H9 (cell line): ENCODE data around the gene IFIT1. TPM values are rescaled to one million over a fixed set of nuclear protein-coding genes. Genes with fewer than 3 reads are reported as not detected.

Experiments used
- DNase-seq: peaks from one replicate; pipeline ENCODE4 v3.0.0-alpha.2; 2017
- H2AFZ ChIP-seq: one replicate; pipeline ENCODE4 v1.6.1; 2013; ENCODE audit warnings: mild to moderate bottlenecking, low read length, control low read depth, moderate library complexity
- H2AK5ac ChIP-seq: 2 replicates; pipeline ENCODE4 v1.6.1; 2013; ENCODE audit warnings: low read length, control low read depth, mixed read lengths; ENCODE audit not compliant: insufficient read length
- H2BK120ac ChIP-seq: one replicate; pipeline ENCODE4 v1.6.1; 2013; ENCODE audit warnings: low read depth, mild to moderate bottlenecking, low read length, control low read depth, inconsistent platforms; ENCODE audit not compliant: poor library complexity, severe bottlenecking
- H2BK12ac ChIP-seq: 2 replicates; pipeline ENCODE4 v1.6.1; 2013; ENCODE audit warnings: low read length, control low read depth, mixed read lengths, low read depth; ENCODE audit not compliant: insufficient read length
- H2BK15ac ChIP-seq: 2 replicates; pipeline ENCODE4 v1.6.1; 2013; ENCODE audit warnings: low read depth, low read length, control low read depth
- H2BK20ac ChIP-seq: one replicate; pipeline ENCODE4 v1.6.1; 2013; ENCODE audit warnings: low read depth, mild to moderate bottlenecking, low read length, control low read depth, inconsistent platforms; ENCODE audit not compliant: poor library complexity, severe bottlenecking
- H2BK5ac ChIP-seq: 2 replicates; pipeline ENCODE4 v1.6.1; 2013; ENCODE audit warnings: low read length, control low read depth, mixed read lengths; ENCODE audit not compliant: insufficient read length
- H3K14ac ChIP-seq: 2 replicates; pipeline ENCODE4 v1.6.1; 2013; ENCODE audit warnings: low read length, control low read depth; ENCODE audit not compliant: insufficient read depth
- H3K18ac ChIP-seq: 2 replicates; pipeline ENCODE4 v1.6.1; 2013; ENCODE audit warnings: low read depth, mild to moderate bottlenecking, mixed read lengths, low read length, control low read depth; ENCODE audit not compliant: insufficient read length
- H3K23ac ChIP-seq: 2 replicates; pipeline ENCODE4 v1.6.1; 2013; ENCODE audit warnings: low read length, control low read depth, mixed read lengths, low read depth; ENCODE audit not compliant: insufficient read length
- H3K23me2 ChIP-seq: 2 replicates; pipeline ENCODE4 v1.6.1; 2013; ENCODE audit warnings: low read depth, mild to moderate bottlenecking, mixed read lengths, low read length, control low read depth; ENCODE audit not compliant: insufficient read length, poor library complexity, severe bottlenecking
- H3K27ac ChIP-seq: 2 replicates; pipeline ENCODE4 v1.5.1; 2013; ENCODE audit warnings: low read length, control low read depth, mixed read lengths, low read depth; ENCODE audit not compliant: insufficient read length
- H3K27me3 ChIP-seq: 2 replicates; pipeline ENCODE4 v1.6.1; 2013; ENCODE audit warnings: low read length, control low read depth, inconsistent platforms; ENCODE audit not compliant: insufficient read depth
- H3K4ac ChIP-seq: 2 replicates; pipeline ENCODE4 v1.6.1; 2013; ENCODE audit warnings: low read depth, mild to moderate bottlenecking, control low read depth, inconsistent platforms, low read length, moderate library complexity
- H3K4me1 ChIP-seq: 2 replicates; pipeline ENCODE4 v1.6.1; 2013; ENCODE audit warnings: low read length, control low read depth, inconsistent platforms; ENCODE audit not compliant: insufficient read depth
- H3K4me2 ChIP-seq: 2 replicates; pipeline ENCODE4 v1.6.1; 2013; ENCODE audit warnings: low read length, control low read depth, mixed read lengths; ENCODE audit not compliant: insufficient read length, insufficient read depth
- H3K56ac ChIP-seq: 2 replicates; pipeline ENCODE4 v1.6.1; 2013; ENCODE audit warnings: low read depth, mild to moderate bottlenecking, mixed read lengths, low read length, control low read depth; ENCODE audit not compliant: insufficient read length
- H3K79me1 ChIP-seq: 2 replicates; pipeline ENCODE4 v1.6.1; 2013; ENCODE audit warnings: low read depth, mild to moderate bottlenecking, moderate library complexity, low read length, control low read depth, inconsistent platforms; ENCODE audit not compliant: insufficient read depth, poor library complexity, severe bottlenecking
- H3K79me2 ChIP-seq: 2 replicates; pipeline ENCODE4 v1.6.1; 2013; ENCODE audit warnings: low read length, control low read depth, inconsistent platforms; ENCODE audit not compliant: insufficient read depth
- H3K9ac ChIP-seq: 2 replicates; pipeline ENCODE4 v1.6.1; 2013; ENCODE audit warnings: low read length, control low read depth, mixed read lengths; ENCODE audit not compliant: insufficient read length; ENCODE audit errors: extremely low read depth
- H3K9me3 ChIP-seq: one replicate; pipeline ENCODE4 v1.6.1; 2013; ENCODE audit warnings: low read depth, low read length, inconsistent platforms; ENCODE audit not compliant: control insufficient read depth
- H3T11ph ChIP-seq: one replicate; pipeline ENCODE4 v1.6.1; 2013; ENCODE audit warnings: mild to moderate bottlenecking, low read length, control low read depth, inconsistent platforms
- H4K20me1 ChIP-seq: one replicate; pipeline ENCODE4 v1.6.1; 2013; ENCODE audit not compliant: control insufficient read depth, insufficient read length, insufficient read depth
- H4K5ac ChIP-seq: 2 replicates; pipeline ENCODE4 v1.6.1; 2013; ENCODE audit warnings: low read depth, mild to moderate bottlenecking, mixed read lengths, low read length, control low read depth; ENCODE audit not compliant: insufficient read length
- H4K8ac ChIP-seq: replicated peaks from 2 replicates; pipeline ENCODE4 v1.6.1; 2013; ENCODE audit warnings: low read length, control low read depth, mixed read lengths, low read depth; ENCODE audit not compliant: insufficient read length
- H4K91ac ChIP-seq: 2 replicates; pipeline ENCODE4 v1.6.1; 2013; ENCODE audit warnings: low read depth, mild to moderate bottlenecking, moderate library complexity, mixed read lengths, low read length, control low read depth; ENCODE audit not compliant: insufficient read length
- H3K27ac Mint-ChIP-seq, 3 experiments: 2 replicates in 2 of 3; 3 replicates in 1 of 3; pipeline ENCODE4 v1.8.0; 2020 to 2021; ENCODE audit warnings: mixed read lengths in 3 of 3, mild to moderate bottlenecking in 1 of 3, moderate library complexity in 1 of 3
- H3K27me3 Mint-ChIP-seq: 2 replicates; pipeline ENCODE4 v1.8.0; 2021; ENCODE audit warnings: low read depth, mild to moderate bottlenecking, moderate library complexity, mixed read lengths
- H3K36me3 Mint-ChIP-seq, 3 experiments: 2 replicates in 2 of 3; 3 replicates in 1 of 3; pipeline ENCODE4 v1.8.0; 2020 to 2021; ENCODE audit warnings: low read depth in 3 of 3, mixed read lengths in 3 of 3; ENCODE audit not compliant: insufficient read depth in 1 of 3
- H3K4me1 Mint-ChIP-seq, 2 experiments: 2 replicates each; pipeline ENCODE4 v1.8.0; 2020; ENCODE audit warnings: mixed read lengths in 2 of 2
- H3K4me3 Mint-ChIP-seq, 2 experiments: 2 replicates in 1 of 2; 3 replicates in 1 of 2; pipeline ENCODE4 v1.8.0; 2020 to 2021; ENCODE audit warnings: mild to moderate bottlenecking in 2 of 2, mixed read lengths in 2 of 2, moderate library complexity in 1 of 2
- H3K9me3 Mint-ChIP-seq, 2 experiments: 2 replicates in 1 of 2; 3 replicates in 1 of 2; pipeline ENCODE4 v1.8.0; 2020; ENCODE audit warnings: mild to moderate bottlenecking in 2 of 2, mixed read lengths in 2 of 2, moderate library complexity in 1 of 2
- CTCF ChIP-seq: fragments of 200-600 bp; sonication (generic); conservative IDR thresholded peaks from 3 replicates; pipeline ENCODE4 v1.8.0; 2021; ENCODE audit warnings: antibody characterized with exemption, mild to moderate bottlenecking
- WGBS: extraction: QIAGEN DNeasy Blood & Tissue Kit; methylation state at CpG from one replicate; pipeline ENCODE4 v1.1.7; 2013; ENCODE audit warnings: missing lambda C conversion rate, low lambda C conversion rate, mixed read lengths; ENCODE audit not compliant: insufficient read length; ENCODE audit errors: extremely low coverage; 5-methylcytosine and 5-hydroxymethylcytosine counted together
- total RNA-seq: library from RNA; stranded (reverse); gene quantifications from 2 replicates; pipeline ENCODE4 v1.2.1, GENCODE V29; 2021

Gene IFIT1
- total RNA-seq, 1 experiment from 2014 or later = 1.2 TPM

DNA sequence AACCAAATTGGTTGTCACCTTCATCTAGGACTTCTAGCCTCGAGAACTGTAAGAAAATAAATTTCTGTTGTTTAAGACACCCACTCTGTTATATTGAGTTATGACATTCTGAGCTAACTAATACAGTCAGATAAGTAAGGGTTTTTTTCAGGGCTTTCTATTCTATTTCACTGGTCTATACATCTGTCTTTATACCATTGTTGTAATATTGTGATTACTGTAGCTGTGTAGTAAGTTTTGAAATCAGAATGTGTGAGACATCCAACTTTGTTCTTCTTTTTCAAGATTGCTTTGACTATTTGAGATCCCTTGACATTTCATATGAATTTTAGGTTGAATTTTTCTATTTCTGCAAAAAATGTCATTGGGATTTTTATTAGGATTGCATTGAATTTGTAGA, 7.5 kb downstream of the IFIT1 start:
- Histone ChIP-seq H2BK5ac (no peak overlapping the region), H3K56ac (no peak overlapping the region), H4K20me1 (no peaks in the 10 kb centered on the region), H3K14ac (no peak overlapping the region), H3K9ac (no peak overlapping the region), H4K91ac (no peak overlapping the region), H3K4me2 (no peak overlapping the region), H2BK12ac (no peak overlapping the region), H3K23ac (no peak overlapping the region), H3K23me2 (no peaks in the 10 kb centered on the region), H3K4ac (no peak overlapping the region), H3K9me3 (no peaks in the 10 kb centered on the region), H3K79me1 (no peaks in the 10 kb centered on the region), H4K5ac (no peak overlapping the region), H3K79me2 (no peaks in the 10 kb centered on the region), H4K8ac (no peak overlapping the region), H3K4me1 (no peaks in the 10 kb centered on the region), H2AFZ (no peak overlapping the region), H2AK5ac (no peak overlapping the region), H3K27me3 (no peaks in the 10 kb centered on the region), H3T11ph (no peak overlapping the region), H3K27ac (no peak overlapping the region), H2BK15ac (no peak overlapping the region), H2BK120ac (no peak overlapping the region), H3K18ac (no peak overlapping the region), H2BK20ac (no peak overlapping the region)
- no peak for TF ChIP-seq CTCF
- Mint-ChIP-seq H3K9me3 (peaks cover 9 to 15% of the 10 kb centered on the region in 2 experiments; a peak in 4 of 5 replicates), H3K27ac (peak overlapping the region in 1 of 3 experiments; percentile 13; a peak in 1 of 7 replicates), H3K27me3 (no peaks in the 10 kb centered on the region; the same call in 1 of the 2 replicates), H3K4me3 (no peak overlapping the region), H3K4me1 (peaks cover 0 to 10% of the 10 kb centered on the region in 2 experiments; a peak in 1 of 4 replicates), H3K36me3 (peaks cover 2 to 9% (median 8%) of the 10 kb centered on the region in 3 experiments; a peak in 5 of 7 replicates)
- WGBS = no CpG with 5 or more reads among the region's 1 CpG
- no peak for DNase-seq
